Transverse colon (tissue), 4 donors: ENCODE results near the gene MPV17. TPM values are rescaled to one million over a fixed set of nuclear protein-coding genes. Genes with fewer than 3 reads are reported as not detected.

Experiments
- DNase-seq: peaks from one replicate; pipeline ENCODE4 v3.0.0-alpha.2; 2019
- H3K27ac ChIP-seq, 4 donors: fragments of 200-600 bp; sonication (generic); 2 replicates each; pipeline ENCODE4 v1.5.1; 2016 to 2018; ENCODE audit warnings: inconsistent platforms in 4 of 4
- H3K27me3 ChIP-seq: fragments of 200-600 bp; sonication (generic); 2 replicates; pipeline ENCODE4 v1.5.1; 2017; ENCODE audit warnings: inconsistent platforms
- H3K36me3 ChIP-seq, 4 donors: fragments of 200-600 bp; sonication (generic); 2 replicates each; pipeline ENCODE4 v1.5.1; 2017 to 2019; ENCODE audit warnings: inconsistent platforms in 4 of 4
- H3K4me1 ChIP-seq, 4 donors: fragments of 200-600 bp; sonication (generic); 2 replicates each; pipeline ENCODE4 v1.5.1; 2017 to 2020; ENCODE audit warnings: inconsistent platforms in 4 of 4
- H3K4me3 ChIP-seq, 4 donors: fragments of 200-600 bp; sonication (generic); 1 replicate in 1 of 4; 2 replicates in 3 of 4; pipeline versions ENCODE4 v1.5.1 to v1.6.1; 2017 to 2019; ENCODE audit warnings: inconsistent platforms in 4 of 4
- H3K9me3 ChIP-seq, 2 donors: fragments of 200-600 bp; sonication (generic); 2 replicates each; pipeline ENCODE4 v1.5.1; 2017 to 2019; ENCODE audit warnings: inconsistent platforms in 2 of 2
- EP300 ChIP-seq: sonication (generic); formaldehyde crosslinking; IDR thresholded peaks from one replicate; pipeline ENCODE4 v1.6.1; 2017; ENCODE audit warnings: antibody characterized with exemption, low read depth
- POLR2A ChIP-seq: fragments of 450-650 bp; IDR thresholded peaks from one replicate; pipeline ENCODE4 v1.6.1; 2016; ENCODE audit warnings: antibody characterized with exemption, mild to moderate bottlenecking, moderate library complexity
- POLR2AphosphoS5 ChIP-seq, 3 donors: sonication (generic); formaldehyde crosslinking; IDR thresholded peaks; one replicate each; pipeline ENCODE4 v1.6.1; 2016; ENCODE audit warnings: antibody characterized with exemption in 3 of 3
- WGBS, 2 donors: methylation state at CpG; one replicate each; pipeline ENCODE4 v1.1.5; 2018; ENCODE audit warnings: low coverage in 1 of 2; 5-methylcytosine and 5-hydroxymethylcytosine counted together
- in situ Hi-C, 4 donors: fragments of 200-750 bp; cut with MboI; loops; one replicate each; pipeline versions ENCODE4 v1.15.0 to v1.15.1; 2017; ENCODE audit warnings: low sequenced_read_pairs in 3 of 4, low pct_ligation_motif_present in 1 of 4, low pct_unique_long_range_greater_than_20kb in 1 of 4
- intact Hi-C: fragments of 100-400 bp; cut with DNase I; formaldehyde crosslinking; loops from one replicate; pipeline ENCODE4 v1.15.1; 2023; ENCODE audit warnings: low total_unique reads
- total RNA-seq, 4 donors: library from RNA; depleted of rRNA; stranded (reverse); fragments of >200 nt; gene quantifications; one replicate each; pipeline ENCODE4 v1.1.0, GENCODE V29; 2016
- TF ChIP-seq, protein P1 (sequence below), 5 experiments: fragments of 200-600 bp in 3 of 5; fragments of 450-650 bp in 2 of 5; sonication (generic) in 3 of 5; IDR thresholded peaks; 1 replicate in 2 of 5; 2 replicates in 3 of 5; pipeline ENCODE4 v1.5.1; 2016 to 2017; ENCODE audit warnings: antibody characterized with exemption in 5 of 5, inconsistent platforms in 3 of 5, mild to moderate bottlenecking in 2 of 5, moderate library complexity in 1 of 5

Gene MPV17
- total RNA-seq, 4 donors from 2014 or later = 34.4 to 53.8 (median 38.3) TPM

DNA sequence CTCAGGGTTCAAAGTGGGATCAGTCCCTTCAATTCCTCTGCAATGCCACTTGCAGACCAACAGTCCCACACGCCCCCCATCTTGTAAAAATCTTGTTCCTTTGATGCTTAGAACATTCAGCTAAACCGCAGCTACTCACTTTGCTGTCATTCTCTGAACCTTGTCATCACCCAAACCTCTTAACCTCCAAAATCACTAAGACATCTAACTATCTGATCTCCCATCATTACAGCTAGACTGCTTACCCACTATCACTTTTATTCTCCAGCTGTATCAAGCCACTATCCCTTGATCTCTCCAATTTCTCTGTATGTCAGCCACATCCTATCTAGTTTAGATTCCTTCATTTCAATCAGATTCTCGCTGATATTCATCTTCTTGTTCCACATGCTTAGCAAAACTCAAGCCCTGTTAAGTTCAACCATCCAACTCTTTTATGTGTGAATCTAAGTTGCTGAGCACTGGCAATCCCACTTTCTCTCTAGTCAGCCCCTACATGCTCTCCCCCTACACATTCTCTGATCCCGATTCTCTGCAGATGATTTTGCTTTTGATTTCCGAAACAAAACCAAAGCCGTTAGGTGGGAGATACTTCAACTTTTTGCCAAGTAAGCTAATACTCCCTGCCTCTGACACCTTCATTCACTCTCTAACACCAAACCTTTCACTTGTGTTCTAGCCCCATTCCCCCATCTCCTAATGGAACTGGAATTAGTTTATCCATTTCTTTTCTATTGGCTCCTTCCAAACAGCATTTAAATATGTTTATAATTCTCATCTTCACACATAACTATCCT is 29.1 kb upstream of the MPV17 start:
- Histone ChIP-seq H3K27me3 (no peaks in the 10 kb centered on the region), H3K9me3 (no peaks in the 10 kb centered on the region), H3K36me3 (no peaks in the 10 kb centered on the region), H3K4me1 (peaks cover 14 to 47% (median 24%) of the 10 kb centered on the region in 4 donors), H3K27ac (no peak overlapping the region), H3K4me3 (no peak overlapping the region)
- in situ Hi-C loops = no loop called here
- no peak for DNase-seq
- TF ChIP-seq POLR2AphosphoS5 (IDR thresholded peaks at IDR 0.05) (no peak), EP300 (no peak), POLR2A (no peak)
- TF ChIP-seq, protein P1, sequence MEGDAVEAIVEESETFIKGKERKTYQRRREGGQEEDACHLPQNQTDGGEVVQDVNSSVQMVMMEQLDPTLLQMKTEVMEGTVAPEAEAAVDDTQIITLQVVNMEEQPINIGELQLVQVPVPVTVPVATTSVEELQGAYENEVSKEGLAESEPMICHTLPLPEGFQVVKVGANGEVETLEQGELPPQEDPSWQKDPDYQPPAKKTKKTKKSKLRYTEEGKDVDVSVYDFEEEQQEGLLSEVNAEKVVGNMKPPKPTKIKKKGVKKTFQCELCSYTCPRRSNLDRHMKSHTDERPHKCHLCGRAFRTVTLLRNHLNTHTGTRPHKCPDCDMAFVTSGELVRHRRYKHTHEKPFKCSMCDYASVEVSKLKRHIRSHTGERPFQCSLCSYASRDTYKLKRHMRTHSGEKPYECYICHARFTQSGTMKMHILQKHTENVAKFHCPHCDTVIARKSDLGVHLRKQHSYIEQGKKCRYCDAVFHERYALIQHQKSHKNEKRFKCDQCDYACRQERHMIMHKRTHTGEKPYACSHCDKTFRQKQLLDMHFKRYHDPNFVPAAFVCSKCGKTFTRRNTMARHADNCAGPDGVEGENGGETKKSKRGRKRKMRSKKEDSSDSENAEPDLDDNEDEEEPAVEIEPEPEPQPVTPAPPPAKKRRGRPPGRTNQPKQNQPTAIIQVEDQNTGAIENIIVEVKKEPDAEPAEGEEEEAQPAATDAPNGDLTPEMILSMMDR (IDR thresholded peaks at IDR 0.05) = no peak
- intact Hi-C loops = no loop called here
- WGBS, 2 donors = 81 to 87% methylated on average over 6 of the region's 6 CpGs

DNA sequence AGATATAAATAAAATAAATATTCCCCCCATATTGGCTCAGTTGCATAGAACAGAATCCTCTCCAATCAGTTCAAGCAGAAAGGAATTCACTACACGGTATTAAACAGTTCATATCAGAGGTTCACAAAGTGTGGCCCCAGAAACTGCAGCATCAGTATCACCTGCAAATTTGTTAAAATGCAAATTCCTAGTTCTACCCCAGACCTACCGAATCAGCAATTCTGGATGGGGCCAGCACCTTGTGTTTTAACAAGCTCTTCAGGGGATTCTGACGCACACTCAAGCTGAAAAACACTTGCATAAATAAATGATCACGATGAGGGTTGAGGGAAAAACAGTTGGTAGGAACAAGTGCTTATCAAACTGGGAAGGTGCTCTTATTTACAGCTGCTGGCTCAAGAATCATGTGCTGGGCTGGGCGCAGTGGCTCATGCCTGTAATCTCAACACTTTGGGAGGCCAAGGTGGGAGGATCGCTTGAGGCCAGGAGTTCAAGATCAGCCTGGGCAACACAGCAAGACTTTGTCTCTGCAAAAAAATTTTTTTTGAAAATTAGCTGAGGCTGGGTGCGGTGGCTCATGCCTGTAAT is 27.3 kb upstream of the MPV17 start:
- in situ Hi-C loops = no loop called here
- intact Hi-C loops = no loop called here
- Histone ChIP-seq H3K27me3 (no peaks in the 10 kb centered on the region), H3K4me3 (no peak overlapping the region), H3K9me3 (no peaks in the 10 kb centered on the region), H3K36me3 (no peaks in the 10 kb centered on the region), H3K27ac (no peak overlapping the region), H3K4me1 (peaks cover 9 to 38% (median 18%) of the 10 kb centered on the region in 4 donors)
- TF ChIP-seq EP300 (no peak), POLR2A (no peak), POLR2AphosphoS5 (IDR thresholded peaks at IDR 0.05) (no peak)
- TF ChIP-seq, protein P1 (IDR thresholded peaks at IDR 0.05) = no peak
- 81 to 88% methylated on average over 4 to 7 of the region's 7 CpGs for WGBS, 2 donors
- no peak for DNase-seq

DNA sequence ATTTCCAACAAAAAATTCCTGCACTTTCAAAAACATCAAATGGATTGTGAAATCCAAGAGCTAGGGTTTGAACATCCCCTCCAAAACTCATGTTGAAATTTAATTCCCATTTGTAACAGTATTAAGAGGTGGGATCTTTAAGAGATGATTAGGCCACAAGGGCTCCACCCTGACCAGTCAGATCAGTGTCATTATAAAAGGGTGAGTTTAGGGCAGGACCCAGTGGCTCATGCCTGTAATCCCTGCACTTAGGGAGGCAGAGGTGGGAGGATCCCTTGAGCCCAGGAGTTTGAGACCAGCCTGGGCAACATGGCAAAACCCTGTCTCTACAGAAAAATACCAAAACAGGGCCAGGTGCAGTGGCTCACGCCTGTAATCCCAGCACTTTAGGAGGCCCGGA is 24.7 kb upstream of the MPV17 start:
- intact Hi-C loops = no loop called here

DNA sequence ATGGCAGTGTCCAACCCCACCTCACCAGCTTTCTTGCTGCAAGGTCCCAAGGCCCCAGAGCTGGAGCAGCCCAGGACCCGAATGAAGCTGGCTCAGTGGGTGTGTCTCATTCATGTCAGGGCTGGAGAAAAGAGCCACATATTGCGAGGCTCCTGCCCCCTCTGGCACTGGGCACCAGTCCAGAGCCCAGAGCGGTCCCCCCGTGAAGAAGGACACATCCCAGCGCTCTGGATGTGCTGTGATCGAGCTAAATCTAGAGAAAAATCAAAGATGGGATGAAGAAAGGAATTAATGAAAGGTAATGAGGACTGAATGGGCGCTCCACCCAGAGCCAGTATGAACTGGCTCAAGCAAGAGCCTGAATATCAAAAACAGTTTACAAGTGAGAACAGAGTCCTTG is 13.3 kb upstream of the MPV17 start:
- H3K36me3 ChIP-seq = peaks cover 0 to 76% (median 35%) of the 10 kb centered on the region in 4 donors
- no peaks in the 10 kb centered on the region for H3K4me1 ChIP-seq
- no peak overlapping the region for H3K27ac ChIP-seq
- WGBS, 2 donors = 95 to 96% methylated on average over 6 to 7 of the region's 7 CpGs
- no peak for TF ChIP-seq POLR2AphosphoS5 (IDR thresholded peaks at IDR 0.05)
- TF ChIP-seq, protein P1 (IDR thresholded peaks at IDR 0.05) = no peak
- no peak for TF ChIP-seq EP300
- no peak for TF ChIP-seq POLR2A
- intact Hi-C loops = no loop called here
- no peaks in the 10 kb centered on the region for H3K27me3 ChIP-seq
- no peak overlapping the region for H3K4me3 ChIP-seq
- in situ Hi-C loops = no loop called here
- H3K9me3 ChIP-seq = no peaks in the 10 kb centered on the region
- no peak for DNase-seq

More for the DNA sequence above, 24.7 kb upstream of the MPV17 start:
- Histone ChIP-seq H3K36me3 (peaks cover 0 to 7% (median 1%) of the 10 kb centered on the region in 4 donors), H3K27me3 (no peaks in the 10 kb centered on the region), H3K9me3 (no peaks in the 10 kb centered on the region), H3K4me3 (no peak overlapping the region), H3K27ac (no peak overlapping the region), H3K4me1 (peaks cover 0 to 13% (median 0%) of the 10 kb centered on the region in 4 donors)
- DNase-seq = no peak
- in situ Hi-C loops = no loop called here
- TF ChIP-seq, protein P1 (IDR thresholded peaks at IDR 0.05) = no peak
- TF ChIP-seq POLR2A (no peak), EP300 (no peak), POLR2AphosphoS5 (IDR thresholded peaks at IDR 0.05) (no peak)
- WGBS, 2 donors = 89% methylated on average over 2 of the region's 2 CpGs; no CpG with 5 or more reads in 1 of the 2 donors
